Right cardiac atrium (tissue), 5 donors: ENCODE results near the gene CCDC201. TPM values are rescaled to one million over a fixed set of nuclear protein-coding genes. Genes with fewer than 3 reads are reported as not detected.

Experiments
- ATAC-seq, 2 donors: fragments of 200-7000 bp; cut with Tn5 transposase; one replicate each; pipeline versions ENCODE4 v1.8.0 to v1.9.1; 2020; ENCODE audit warnings: moderate library complexity in 2 of 2, mild to moderate bottlenecking in 1 of 2
- DNase-seq, 3 donors: peaks; one replicate each; pipeline ENCODE4 v3.0.0-alpha.2; 2020
- H3K27ac ChIP-seq: one replicate; pipeline ENCODE4 v1.5.1; 2013; ENCODE audit warnings: mild to moderate bottlenecking, low read length, control low read depth, moderate library complexity
- H3K27me3 ChIP-seq: one replicate; pipeline ENCODE4 v1.6.1; 2013; ENCODE audit not compliant: control insufficient read depth, insufficient read depth
- H3K4me1 ChIP-seq: one replicate; pipeline ENCODE4 v1.6.1; 2013; ENCODE audit warnings: low read length; ENCODE audit not compliant: control insufficient read depth, insufficient read depth
- H3K4me3 ChIP-seq: one replicate; pipeline ENCODE4 v1.5.1; 2013; ENCODE audit warnings: low read length, control low read depth
- H3K9me3 ChIP-seq: one replicate; pipeline ENCODE4 v1.6.1; 2013; ENCODE audit warnings: low read length; ENCODE audit not compliant: control insufficient read depth
- WGBS: extraction: QIAGEN DNeasy Blood & Tissue Kit; methylation state at CpG from one replicate; pipeline ENCODE4 v1.1.7; 2013; 5-methylcytosine and 5-hydroxymethylcytosine counted together
- intact Hi-C, 4 donors: fragments of 100-400 bp; cut with DNase I; formaldehyde crosslinking; loops; one replicate each; pipeline versions ENCODE4 v1.11.0 to v1.14.0; 2022 to 2023
- polyA plus RNA-seq: library from polyadenylated mRNA; stranded (reverse); fragments of 200-250 nt; gene quantifications from one replicate; pipeline ENCODE4 v1.2.3, GENCODE V29; 2013
- total RNA-seq, 4 donors: library from RNA; stranded (reverse); fragmentation: NEBNext Ultra II Directional; extraction: Animal tissue kit (Norgen Biotek cat#: 25700); gene quantifications; one replicate each; pipeline ENCODE4 v1.2.1, GENCODE V29; 2021
- donor health status: healthy with polysubstance abuse.
- donor health status: DM: no; HTN: yes; CAD: no.
- donor health status: DM: no; HTN: no; CAD: no.
- donor health status: DM: no; HTN: yes; CAD: no; lungs with severe emphysema.
- donor health status: DM: yes; HTN: yes; CAD: no.

Gene CCDC201
- total and polyA plus RNA-seq, 5 donors = not detected

GRCh38 chr7:45893374-45893995, 20.6 kb upstream of the CCDC201 start:
- 69% methylated on average over 5 of the region's 5 CpGs for WGBS
- Histone ChIP-seq H3K4me1 (no peaks in the 10 kb centered on the region), H3K4me3 (no peak overlapping the region), H3K27me3 (no peaks in the 10 kb centered on the region), H3K9me3 (no peaks in the 10 kb centered on the region), H3K27ac (no peak overlapping the region)
- ATAC-seq (no peak), DNase-seq (no peak)
- intact Hi-C loops = no loop called here

- no peaks in the 10 kb centered on the region for H3K27me3 ChIP-seq
- no peak overlapping the region for H3K27ac ChIP-seq
- no peaks in the 10 kb centered on the region for H3K9me3 ChIP-seq
- H3K4me1 ChIP-seq = no peaks in the 10 kb centered on the region
- WGBS = 81% methylated on average over 6 of the region's 6 CpGs
- no peak overlapping the region for H3K4me3 ChIP-seq
- DNase-seq = no peak
- intact Hi-C loops = no loop called here
- no peak for ATAC-seq
Observed at GRCh38 chr7:45892407-45893035, 19.6 kb upstream of the CCDC201 start.

DNA sequence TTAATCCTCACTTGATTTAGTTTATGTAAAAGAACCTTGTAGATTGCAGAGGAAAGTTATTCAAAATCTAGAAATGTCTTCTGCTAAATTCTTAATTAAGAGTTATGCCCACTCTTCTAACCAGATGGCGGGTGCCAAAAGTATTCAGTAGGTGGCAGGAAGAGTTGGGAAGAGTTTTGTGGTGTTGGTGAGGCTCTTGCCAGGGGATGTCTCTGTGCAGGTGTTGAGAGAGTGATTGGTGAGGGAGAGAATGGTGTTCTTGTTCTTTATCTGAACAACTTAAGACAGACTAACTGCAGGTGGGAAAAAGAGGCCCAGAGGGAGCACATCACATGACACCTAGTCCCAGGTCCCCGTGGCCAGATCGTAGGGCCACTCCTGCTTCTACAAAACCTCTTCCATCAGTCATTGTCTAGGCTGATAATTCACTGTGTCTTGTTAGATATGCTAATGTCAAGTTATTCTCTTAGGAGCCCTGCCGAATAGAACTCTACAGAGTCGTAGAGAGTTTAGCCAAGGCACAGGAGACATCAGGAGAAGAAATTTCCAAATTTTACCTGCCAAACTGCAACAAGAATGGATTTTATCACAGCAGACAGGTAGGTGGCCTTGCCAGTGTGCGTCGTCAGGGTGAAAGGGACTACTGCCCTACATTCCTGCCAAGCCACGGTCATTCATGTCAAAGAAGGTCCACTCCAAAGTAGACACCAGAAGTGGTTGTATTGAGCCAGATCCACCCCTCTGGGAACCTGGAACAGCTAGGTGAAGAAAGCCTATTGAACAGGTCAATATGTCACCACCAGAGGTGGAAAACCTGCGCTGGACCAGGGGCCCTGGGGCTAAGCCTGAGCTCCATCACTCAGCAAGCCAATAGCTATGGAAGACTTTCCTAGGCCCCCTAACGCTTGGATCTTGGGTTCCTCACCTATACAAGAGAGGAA, 18.9 kb upstream of the CCDC201 start:
- intact Hi-C loops = no loop called here
- Histone ChIP-seq H3K27me3 (no peaks in the 10 kb centered on the region), H3K4me1 (no peaks in the 10 kb centered on the region), H3K9me3 (no peaks in the 10 kb centered on the region), H3K27ac (no peak overlapping the region), H3K4me3 (no peak overlapping the region)
- DNase-seq (no peak), ATAC-seq (no peak)
- WGBS = 72% methylated on average over 10 of the region's 10 CpGs

GRCh38 chr7:45890902-45891461, 18.1 kb upstream of the CCDC201 start:
- no peaks in the 10 kb centered on the region for H3K9me3 ChIP-seq
- no peak overlapping the region for H3K4me3 ChIP-seq
- H3K4me1 ChIP-seq = no peaks in the 10 kb centered on the region
- no peaks in the 10 kb centered on the region for H3K27me3 ChIP-seq
- H3K27ac ChIP-seq = no peak overlapping the region
- no peak for DNase-seq
- no peak for ATAC-seq
- 32% methylated on average over 6 of the region's 6 CpGs for WGBS
- intact Hi-C loops = no loop called here

- intact Hi-C loops = no loop called here
- H3K27me3 ChIP-seq = no peaks in the 10 kb centered on the region
- ATAC-seq (no peak), DNase-seq (no peak)
- H3K9me3 ChIP-seq = no peaks in the 10 kb centered on the region
- WGBS = 87% methylated on average over 8 of the region's 8 CpGs
- no peaks in the 10 kb centered on the region for H3K4me1 ChIP-seq
- no peak overlapping the region for H3K4me3 ChIP-seq
- H3K27ac ChIP-seq = no peak overlapping the region
Observed at GRCh38 chr7:45890125-45890901, 17.4 kb upstream of the CCDC201 start.

DNA sequence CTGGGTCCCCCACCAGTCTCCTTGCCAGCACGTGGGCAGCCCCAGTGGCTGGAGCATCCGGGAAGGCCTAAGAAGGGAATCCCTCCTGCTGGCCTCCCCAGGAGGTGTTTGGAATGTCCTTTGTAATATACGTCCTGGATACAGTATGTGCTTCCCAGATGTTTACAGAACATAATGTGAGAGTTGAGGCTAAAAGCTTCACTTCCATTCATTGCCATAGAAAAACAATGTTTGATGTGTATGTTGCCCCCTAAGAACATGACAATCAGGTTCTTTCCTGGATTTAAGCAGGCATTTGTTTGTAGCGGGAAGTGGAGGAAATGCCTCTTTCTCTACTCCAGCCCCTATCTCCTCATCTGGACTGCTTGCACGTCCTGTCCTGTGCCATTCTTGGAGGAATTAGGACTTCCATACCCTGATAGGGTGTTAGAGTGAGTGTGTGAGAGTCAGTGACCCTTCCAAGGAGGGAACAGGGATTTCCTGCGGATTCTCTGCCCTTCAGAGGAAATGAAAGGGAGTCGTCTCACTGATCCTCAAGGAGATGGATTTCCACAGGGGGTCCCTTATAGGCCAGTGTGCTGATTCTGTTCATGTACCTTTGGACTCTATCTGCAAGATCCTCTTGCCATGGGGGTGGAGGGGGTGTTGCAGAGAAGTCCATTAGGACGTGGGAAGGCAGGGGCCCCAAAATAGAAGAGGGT, 16.6 kb upstream of the CCDC201 start:
- intact Hi-C loops = no loop called here
- DNase-seq = no peak
- H3K27me3 ChIP-seq = no peaks in the 10 kb centered on the region

DNA sequence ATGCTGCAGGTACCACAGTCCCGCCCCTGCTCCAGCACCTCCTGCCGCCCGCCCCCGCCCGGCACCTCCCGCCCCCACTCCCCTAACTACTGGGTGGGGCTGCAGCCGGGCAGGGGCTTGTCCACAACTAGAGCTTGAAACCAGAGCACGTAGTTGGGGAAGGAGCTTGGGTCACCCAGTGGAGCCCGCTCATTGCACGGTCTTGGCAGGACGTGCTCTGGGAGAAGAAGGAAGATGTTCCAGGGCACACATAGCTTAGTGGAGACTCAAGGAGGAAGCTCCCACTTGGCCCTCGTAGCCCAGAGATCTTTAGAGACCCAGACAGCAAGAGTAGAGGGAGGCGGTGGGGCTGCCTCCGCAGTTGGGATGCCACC, 16.1 kb upstream of the CCDC201 start:
- Histone ChIP-seq H3K27ac (no peak overlapping the region), H3K9me3 (no peaks in the 10 kb centered on the region), H3K27me3 (no peaks in the 10 kb centered on the region), H3K4me1 (no peaks in the 10 kb centered on the region), H3K4me3 (no peak overlapping the region)
- intact Hi-C loops = no loop called here
- ATAC-seq (no peak), DNase-seq (no peak)
- WGBS = 26% methylated on average over 14 of the region's 14 CpGs

More for the DNA sequence above, 16.6 kb upstream of the CCDC201 start:
- no peaks in the 10 kb centered on the region for H3K4me1 ChIP-seq
- H3K4me3 ChIP-seq = no peak overlapping the region
- WGBS = 61% methylated on average over 8 of the region's 8 CpGs
- H3K9me3 ChIP-seq = no peaks in the 10 kb centered on the region
- no peak overlapping the region for H3K27ac ChIP-seq
- ATAC-seq = peak in 1 of 2 donors; percentile 5

DNA sequence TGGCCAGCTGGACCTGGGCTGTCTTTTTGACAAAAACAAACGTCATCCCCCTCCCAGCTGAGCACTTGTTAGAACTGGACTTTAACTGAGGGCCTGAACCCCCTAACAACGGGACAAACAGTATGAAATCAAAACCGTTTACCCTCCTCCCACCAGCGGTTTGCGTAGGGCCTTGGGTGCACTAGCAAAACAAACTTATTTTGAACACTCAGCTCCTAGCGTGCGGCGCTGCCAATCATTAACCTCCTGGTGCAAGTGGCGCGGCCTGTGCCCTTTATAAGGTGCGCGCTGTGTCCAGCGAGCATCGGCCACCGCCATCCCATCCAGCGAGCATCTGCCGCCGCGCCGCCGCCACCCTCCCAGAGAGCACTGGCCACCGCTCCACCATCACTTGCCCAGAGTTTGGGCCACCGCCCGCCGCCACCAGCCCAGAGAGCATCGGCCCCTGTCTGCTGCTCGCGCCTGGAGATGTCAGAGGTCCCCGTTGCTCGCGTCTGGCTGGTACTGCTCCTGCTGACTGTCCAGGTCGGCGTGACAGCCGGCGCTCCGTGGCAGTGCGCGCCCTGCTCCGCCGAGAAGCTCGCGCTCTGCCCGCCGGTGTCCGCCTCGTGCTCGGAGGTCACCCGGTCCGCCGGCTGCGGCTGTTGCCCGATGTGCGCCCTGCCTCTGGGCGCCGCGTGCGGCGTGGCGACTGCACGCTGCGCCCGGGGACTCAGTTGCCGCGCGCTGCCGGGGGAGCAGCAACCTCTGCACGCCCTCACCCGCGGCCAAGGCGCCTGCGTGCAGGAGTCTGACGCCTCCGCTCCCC, 15.5 kb upstream of the CCDC201 start, which contains the start of gene IGFBP1:
Gene IGFBP1, plus strand, starts transcription at position 304 of the 808 bp plus-strand sequence. Its CDS starts 165 bp downstream, at position 469.
- Histone ChIP-seq H3K4me1 (no peaks in the 10 kb centered on the region), H3K27ac (no peak within 1 kb of the TSS), H3K9me3 (no peaks in the 10 kb centered on the region), H3K4me3 (peak within 1 kb of the TSS; percentile 2), H3K27me3 (no peaks in the 10 kb centered on the region)
- peak; percentile 48 to 58 for ATAC-seq
- DNase-seq = peak in 1 of 3 donors; percentile 55
- intact Hi-C loops = no loop called here
- WGBS = 3% methylated on average over 73 of the region's 73 CpGs

- 97% methylated on average over 5 of the region's 5 CpGs for WGBS
- no peak overlapping the region for H3K4me3 ChIP-seq
- H3K4me1 ChIP-seq = no peaks in the 10 kb centered on the region
- intact Hi-C loops = no loop called here
- H3K9me3 ChIP-seq = no peaks in the 10 kb centered on the region
- no peak for ATAC-seq
- H3K27ac ChIP-seq = no peak overlapping the region
- H3K27me3 ChIP-seq = no peaks in the 10 kb centered on the region
- DNase-seq = no peak
Observed at GRCh38 chr7:45886931-45887667, 14.2 kb upstream of the CCDC201 start.
